ENCODE results near the gene RIN3. TPM values are rescaled to one million over a fixed set of nuclear protein-coding genes. Genes with fewer than 3 reads are reported as not detected.

The RIN3 gene
- total RNA-seq, 1 experiment from 2014 or later = not detected

Other genes starting within 250 kb of the RIN3 start
- 0.02 TPM in 1 of 2 replicates, not detected in the other for gene SLC24A4, start 190.6 kb upstream of the RIN3 start, total RNA-seq (2014; rRNA removed; shearing (Covaris generic))
- gene LGMN, start 234.8 kb downstream of the RIN3 start, total RNA-seq (2014; rRNA removed; shearing (Covaris generic)) = 30.9 and 33.7 TPM in 2 replicates